ENCODE data around the gene SLC7A9. TPM values are rescaled to one million over a fixed set of nuclear protein-coding genes. Genes with fewer than 3 reads are reported as not detected.

SLC7A9 gene
- total and polyA plus RNA-seq, 2 of the 13 experiments (the other 11 are each of a cell fraction or from before 2014, with no cell fraction given) = 4.7 to 8.3 TPM

GRCh38 chr19:32800754-32801153, 68.8 kb downstream of the SLC7A9 start:
- intact Hi-C loops (cut with micrococcal nuclease; ENCODE audit: unreplicated experiment) = no loop called here
- 16% methylated on average over 4 of the region's 4 CpGs for WGBS (ENCODE audit: low lambda C conversion rate)
- CTCF ChIA-PET (ENCODE audit: low intra/inter-chr PET ratio, low total read pairs) = no interaction called here
- Histone ChIP-seq H3K4me2 (ENCODE audit: low read depth, low read length) (no peak overlapping the region), H4K20me1 (ENCODE audit: insufficient read depth, low read length) (no peaks in the 10 kb centered on the region), H3K36me3 (replicated peaks in 1 of 2; ENCODE audit: control insufficient read depth in 1 of 2, insufficient read depth in 2 of 2, low read length in 2 of 2) (no peaks in the 10 kb centered on the region), H3K4me1 (ENCODE audit: insufficient read depth, low read length) (no peaks in the 10 kb centered on the region), H2AFZ (ENCODE audit: low read length) (no peak overlapping the region), H3K4me3 (replicated peaks in 1 of 3; ENCODE audit: insufficient read depth in 1 of 3, low read depth in 2 of 3, low read length in 3 of 3) (no peak overlapping the region), H3K9ac (ENCODE audit: insufficient read depth, low read depth, low read length) (no peak overlapping the region), H3K27ac (ENCODE audit: extremely low read length, insufficient read depth, low read length) (no peak overlapping the region), H3K27me3 (ENCODE audit: control insufficient read depth in 1 of 2, insufficient read depth in 2 of 2, low read length in 2 of 2) (peaks cover 0 to 11% of the 10 kb centered on the region in 2 experiments; a peak in 1 of 5 replicates), H3K79me2 (ENCODE audit: insufficient read depth, low read length) (no peaks in the 10 kb centered on the region), H3K9me3 (ENCODE audit: low read length) (no peaks in the 10 kb centered on the region)
- no peak for TF ChIP-seq KDM4B (CRISPR knock-in tag; IDR thresholded peaks at IDR 0.05)
- no peak for TF ChIP-seq ZNF512B (CRISPR knock-in tag; IDR thresholded peaks at IDR 0.05; ENCODE audit: borderline replicate concordance)
- TF ChIP-seq KAT2B (IDR thresholded peaks at IDR 0.05; ENCODE audit: borderline replicate concordance, low read depth, low read length) = no peak
- TF ChIP-seq FOXP1 (IDR thresholded peaks at IDR 0.05) = no peak
- TF ChIP-seq FOXP1 (CRISPR knock-in tag; IDR thresholded peaks at IDR 0.05) = no peak
- TF ChIP-seq ETV5 (CRISPR knock-in tag; IDR thresholded peaks at IDR 0.05; ENCODE audit: borderline replicate concordance) = no peak
- no peak for TF ChIP-seq ERF (CRISPR knock-in tag; IDR thresholded peaks at IDR 0.05)
- no peak for TF ChIP-seq BRCA1 (CRISPR knock-in tag; IDR thresholded peaks at IDR 0.05)
- no peak for TF ChIP-seq ATF3 (CRISPR knock-in tag; IDR thresholded peaks at IDR 0.05)
- no peak for TF ChIP-seq NR3C1 (CRISPR knock-in tag; IDR thresholded peaks at IDR 0.05)
- TF ChIP-seq MAZ (IDR thresholded peaks at IDR 0.05; ENCODE audit: borderline replicate concordance, low read depth, low read length) = no peak
- no peak for TF ChIP-seq MAZ (CRISPR knock-in tag; IDR thresholded peaks at IDR 0.05; ENCODE audit: low read depth)
- no peak for TF ChIP-seq SSRP1 (CRISPR knock-in tag; IDR thresholded peaks at IDR 0.05)
- no peak for TF ChIP-seq ZBTB49 (CRISPR knock-in tag; IDR thresholded peaks at IDR 0.05; ENCODE audit: borderline replicate concordance)
- TF ChIP-seq ZNF766 (CRISPR knock-in tag; IDR thresholded peaks at IDR 0.05; ENCODE audit: borderline replicate concordance) = no peak
- in situ Hi-C loops (cut with HindIII; ENCODE audit: extremely low pct_ligation_motif_present, low pct_unique_long_range_greater_than_20kb) = no loop called here
- POLR2A ChIA-PET = no interaction called here
- DNase-seq (ENCODE audit: low spot score) (no peak), ATAC-seq (no peak), FAIRE-seq (no peak)
- BruUV-seq (replicated peaks) = no TSS peak
